OCI-LY1 (cell line): Measurements from ENCODE around the gene NID2.

Experiments used
- H2AFZ ChIP-seq: fragments of 200-600 bp; sonication (generic), shearing (Covaris generic); 2 replicates; pipeline ENCODE4 v1.6.0; 2014; ENCODE audit warnings: antibody characterized with exemption, mild to moderate bottlenecking, low read length
- H3F3A ChIP-seq: fragments of 200-600 bp; sonication (generic), shearing (Covaris generic); 2 replicates; pipeline ENCODE4 v1.6.0; 2014; ENCODE audit warnings: mild to moderate bottlenecking, antibody characterized with exemption, low read length, moderate library complexity; ENCODE audit not compliant: insufficient read depth
- H3K27ac ChIP-seq: fragments of 200-600 bp; sonication (generic); 2 replicates; pipeline ENCODE4 v1.5.1; 2014; ENCODE audit warnings: low read length, mixed run types, mild to moderate bottlenecking, low read depth; ENCODE audit not compliant: poor library complexity, severe bottlenecking
- H3K27me3 ChIP-seq: fragments of 200-600 bp; sonication (generic); 2 replicates; pipeline ENCODE4 v1.6.0; 2014; ENCODE audit warnings: antibody characterized with exemption, mild to moderate bottlenecking, low read length, moderate library complexity; ENCODE audit not compliant: insufficient read depth
- H3K36me3 ChIP-seq: fragments of 200-600 bp; sonication (generic); 2 replicates; pipeline ENCODE4 v1.6.1; 2014; ENCODE audit warnings: mild to moderate bottlenecking, antibody characterized with exemption, low read length, moderate library complexity, mixed read lengths; ENCODE audit not compliant: insufficient read depth
- H3K4me1 ChIP-seq: fragments of 200-600 bp; sonication (generic); 2 replicates; pipeline ENCODE4 v1.5.1; 2014; ENCODE audit warnings: mild to moderate bottlenecking, low read length, moderate library complexity; ENCODE audit not compliant: insufficient read depth, severe bottlenecking
- H3K4me2 ChIP-seq: fragments of 200-600 bp; sonication (generic), shearing (Covaris generic); 2 replicates; pipeline ENCODE4 v1.6.1; 2014; ENCODE audit warnings: low read length
- H3K4me3 ChIP-seq: fragments of 200-600 bp; sonication (generic); 2 replicates; pipeline ENCODE4 v1.5.1; 2014; ENCODE audit warnings: low read length, low read depth, mild to moderate bottlenecking, mixed read lengths; ENCODE audit not compliant: poor library complexity, severe bottlenecking
- H3K79me2 ChIP-seq: fragments of 200-600 bp; shearing (Covaris generic); 2 replicates; pipeline ENCODE4 v1.6.1; 2016; ENCODE audit warnings: mixed run types, low read length, mixed read lengths; ENCODE audit not compliant: insufficient read depth
- H3K9ac ChIP-seq: fragments of 200-600 bp; sonication (generic), shearing (Covaris generic); 2 replicates; pipeline ENCODE4 v1.6.1; 2014; ENCODE audit warnings: mild to moderate bottlenecking, low read length, mixed read lengths
- H3K9me2 ChIP-seq: fragments of 200-600 bp; sonication (generic), shearing (Covaris generic); 2 replicates; pipeline ENCODE4 v1.6.1; 2014; ENCODE audit warnings: low read depth, mild to moderate bottlenecking, low read length, mixed read lengths
- H3K9me3 ChIP-seq: fragments of 200-600 bp; shearing (Covaris generic); 2 replicates; pipeline ENCODE4 v1.6.1; 2014; ENCODE audit warnings: low read length, mixed read lengths
- H4K20me1 ChIP-seq: fragments of 200-600 bp; sonication (generic), shearing (Covaris generic); 2 replicates; pipeline ENCODE4 v1.6.0; 2016; ENCODE audit warnings: mild to moderate bottlenecking, low read length; ENCODE audit not compliant: insufficient read depth
- CTCF ChIP-seq: fragments of 200-600 bp; sonication (generic), shearing (Covaris generic); IDR thresholded peaks from 2 replicates; pipeline ENCODE4 v1.5.1; 2017; ENCODE audit warnings: mild to moderate bottlenecking, antibody characterized with exemption, low read length, moderate library complexity, mixed read lengths
- EZH2 ChIP-seq: fragments of 200-600 bp; sonication (generic), shearing (Covaris generic); IDR thresholded peaks from 2 replicates; pipeline ENCODE4 v1.8.0; 2017; ENCODE audit warnings: borderline replicate concordance, mixed run types, mild to moderate bottlenecking, antibody characterized with exemption, low read length, moderate library complexity, mixed read lengths

NID2 gene

GRCh38 chr14:52060080-52060479 is 8.8 kb downstream of the NID2 start:
- Histone ChIP-seq H3K36me3 (no peaks in the 10 kb centered on the region), H2AFZ (no peak overlapping the region), H3K9me3 (no peaks in the 10 kb centered on the region), H3K27me3 (no peaks in the 10 kb centered on the region), H3K79me2 (no peaks in the 10 kb centered on the region), H3K4me1 (no peaks in the 10 kb centered on the region), H3F3A (no peaks in the 10 kb centered on the region), H3K4me2 (no peak overlapping the region), H4K20me1 (no peaks in the 10 kb centered on the region), H3K9ac (no peak overlapping the region), H3K9me2 (no peaks in the 10 kb centered on the region), H3K27ac (no peak overlapping the region), H3K4me3 (no peak overlapping the region)
- no peak for TF ChIP-seq CTCF
- no peak for TF ChIP-seq EZH2

- H2AFZ ChIP-seq, result no peak overlapping the region
- no peaks in the 10 kb centered on the region for H3F3A ChIP-seq
- H3K4me2 ChIP-seq, result no peak overlapping the region
- H3K27me3 ChIP-seq, result no peaks in the 10 kb centered on the region
- H3K9ac ChIP-seq, result no peak overlapping the region
- H3K36me3 ChIP-seq, result no peaks in the 10 kb centered on the region
- no peaks in the 10 kb centered on the region for H3K4me1 ChIP-seq
- no peaks in the 10 kb centered on the region for H3K9me3 ChIP-seq
- TF ChIP-seq CTCF (no peak), EZH2 (no peak)
- no peak overlapping the region for H3K4me3 ChIP-seq
- H4K20me1 ChIP-seq, result no peaks in the 10 kb centered on the region
- H3K27ac ChIP-seq, result no peak overlapping the region
- H3K79me2 ChIP-seq, result no peaks in the 10 kb centered on the region
- no peaks in the 10 kb centered on the region for H3K9me2 ChIP-seq
Measured at GRCh38 chr14:52059649-52060048, 9.2 kb downstream of the NID2 start.

GRCh38 chr14:52058341-52058740 is 10.5 kb downstream of the NID2 start:
- no peak overlapping the region for H3K27ac ChIP-seq
- no peak overlapping the region for H2AFZ ChIP-seq
- H3K9me2 ChIP-seq, result no peaks in the 10 kb centered on the region
- no peaks in the 10 kb centered on the region for H3K36me3 ChIP-seq
- H3F3A ChIP-seq, result no peaks in the 10 kb centered on the region
- H3K9me3 ChIP-seq, result no peaks in the 10 kb centered on the region
- H3K9ac ChIP-seq, result no peak overlapping the region
- H3K79me2 ChIP-seq, result no peaks in the 10 kb centered on the region
- no peak for TF ChIP-seq EZH2
- no peak for TF ChIP-seq CTCF
- H3K4me2 ChIP-seq, result no peak overlapping the region
- H3K4me3 ChIP-seq, result no peak overlapping the region
- no peaks in the 10 kb centered on the region for H3K27me3 ChIP-seq
- no peaks in the 10 kb centered on the region for H4K20me1 ChIP-seq
- H3K4me1 ChIP-seq, result no peaks in the 10 kb centered on the region
